Right hindlimb (tissue), 1 donor: ENCODE data around the gene FBXL7.

ENCODE experiments used
- DNase-seq: peaks from one replicate; pipeline ENCODE4 v3.0.0-alpha.2; 2018

The FBXL7 gene

GRCh38 chr5:15682122-15682521 is 182.1 kb downstream of the FBXL7 start:
- no peak for DNase-seq

GRCh38 chr5:15682566-15682965 is 182.6 kb downstream of the FBXL7 start:
- no peak for DNase-seq

DNA sequence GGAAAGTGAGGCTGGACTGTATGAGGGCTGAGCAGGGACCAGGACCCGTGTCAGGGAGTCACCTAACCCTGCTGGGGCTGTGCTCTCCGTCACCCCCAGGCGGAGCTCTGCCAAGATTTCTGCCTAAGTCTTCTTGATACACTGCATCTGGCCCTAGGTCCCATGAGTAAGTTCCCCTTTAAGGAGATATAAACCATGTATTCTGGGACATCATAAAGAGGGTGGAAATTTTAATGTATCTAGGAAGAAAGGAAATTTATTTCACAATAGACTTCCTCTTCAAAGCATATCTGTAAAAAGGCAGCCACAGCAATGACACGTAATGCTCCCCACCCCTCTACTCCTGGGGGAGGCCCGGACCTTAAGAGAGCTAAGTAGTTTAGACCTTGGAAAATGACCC is 183.4 kb downstream of the FBXL7 start:
- DNase-seq = no peak

DNA sequence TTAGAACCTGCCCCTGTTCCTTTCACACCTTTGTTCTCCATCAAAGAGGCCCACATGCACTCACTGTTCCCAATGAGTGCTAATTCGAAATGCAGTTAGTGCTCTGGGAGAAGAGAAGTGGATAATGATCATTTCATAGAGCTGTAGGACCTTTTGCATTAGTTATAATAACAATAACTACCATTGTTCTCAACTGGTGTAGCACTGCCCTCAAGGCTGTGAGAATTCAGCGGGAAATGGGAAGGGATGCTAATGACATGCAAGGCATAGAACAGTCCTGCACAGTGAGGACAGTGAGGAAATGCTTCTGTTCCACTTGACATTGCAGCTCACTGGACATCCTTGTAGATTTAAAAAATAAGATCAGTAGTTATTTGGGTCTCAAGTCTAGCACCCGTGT is 187.4 kb downstream of the FBXL7 start:
- DNase-seq = no peak

DNA sequence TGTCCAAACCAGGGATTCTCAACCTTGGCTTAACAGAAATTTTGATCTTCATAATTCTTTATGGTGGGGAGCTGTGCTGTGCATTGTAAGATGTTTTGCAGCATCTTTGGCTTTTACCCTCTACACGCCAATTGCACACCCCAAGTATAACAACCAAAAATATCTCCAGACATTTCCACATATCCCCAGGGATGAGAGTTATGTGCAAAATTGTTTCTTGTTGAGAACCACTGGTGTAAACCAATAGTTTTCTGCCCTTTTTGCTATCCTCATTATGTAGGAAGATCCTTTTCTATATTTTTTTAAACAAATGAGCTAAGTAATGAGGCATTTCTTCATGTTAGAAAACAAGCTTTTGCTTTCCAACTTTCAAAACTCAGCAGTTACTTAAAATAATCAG is 189.9 kb downstream of the FBXL7 start:
- no peak for DNase-seq

GRCh38 chr5:15690611-15691010 is 190.6 kb downstream of the FBXL7 start:
- no peak for DNase-seq

GRCh38 chr5:15691521-15691920 is 191.5 kb downstream of the FBXL7 start:
- DNase-seq = no peak

GRCh38 chr5:15692706-15693381 is 192.9 kb downstream of the FBXL7 start:
- DNase-seq = no peak

- DNase-seq = no peak
Measured at GRCh38 chr5:15693382-15693728, 193.4 kb downstream of the FBXL7 start.

DNA sequence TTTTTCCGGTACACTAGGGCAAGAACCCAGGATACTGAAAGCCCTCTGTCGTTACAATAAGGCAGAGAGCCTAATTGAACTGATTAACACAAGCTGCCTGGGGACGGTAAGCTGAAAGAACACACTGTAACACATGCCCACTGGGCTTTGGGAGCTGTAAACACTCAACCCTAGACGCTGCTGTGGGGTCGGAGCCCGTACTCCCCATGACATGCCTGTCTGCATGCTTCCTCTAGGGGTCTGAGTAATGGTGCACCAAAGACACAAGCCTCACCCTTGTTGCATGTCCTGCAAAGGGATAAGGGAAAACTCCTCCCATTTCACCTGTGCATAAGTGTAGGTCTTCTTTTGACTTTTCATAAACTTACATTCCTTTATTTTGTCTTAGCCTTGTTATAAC is 194.0 kb downstream of the FBXL7 start:
- no peak for DNase-seq

- no peak for DNase-seq
Measured at GRCh38 chr5:15694696-15695214, 194.8 kb downstream of the FBXL7 start.

DNA sequence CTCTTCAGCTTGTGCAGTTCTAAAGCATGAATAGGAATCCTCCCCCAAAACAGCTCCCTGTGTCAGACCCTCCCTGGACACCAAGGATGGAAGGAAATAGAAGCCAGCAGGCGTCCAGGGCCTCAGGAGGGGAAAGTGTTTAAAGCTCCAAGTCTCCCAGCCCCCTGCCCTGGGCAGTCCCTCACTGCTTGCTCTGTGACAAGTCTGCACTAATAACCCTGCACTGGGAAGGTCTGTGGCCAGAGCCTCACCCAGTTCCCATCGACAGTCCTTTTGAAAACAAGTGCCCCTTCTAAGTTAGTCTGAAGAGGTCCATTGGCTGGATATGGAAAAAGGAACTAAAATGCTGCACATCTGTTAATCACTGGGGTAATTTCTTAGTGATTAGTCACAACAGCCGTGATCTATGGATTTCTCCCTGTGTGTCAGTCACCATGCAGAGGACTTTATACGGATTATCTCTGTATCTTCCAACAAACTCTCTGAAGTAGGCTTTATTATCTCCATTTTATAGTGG is 195.3 kb downstream of the FBXL7 start:
- peak; percentile 41 for DNase-seq

DNA sequence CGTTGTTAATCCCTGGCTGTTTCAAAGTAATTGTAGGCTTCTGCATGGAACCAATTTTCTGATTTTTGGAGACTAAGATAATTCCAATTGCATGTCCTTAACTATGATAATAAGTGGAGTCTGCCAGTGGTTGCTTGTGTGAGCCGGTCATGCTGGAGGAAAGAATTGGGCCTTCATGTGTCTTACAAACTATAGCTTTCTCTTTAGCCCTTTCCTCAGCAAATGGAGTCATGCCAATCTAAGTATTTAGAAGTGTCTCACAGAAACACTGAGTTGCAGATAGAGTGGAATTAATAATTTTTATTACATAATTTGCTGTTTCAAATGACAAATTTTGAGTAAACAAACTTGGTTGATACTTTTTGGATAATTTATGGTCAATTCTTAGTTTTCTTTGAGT is 200.4 kb downstream of the FBXL7 start:
- DNase-seq = no peak

GRCh38 chr5:15702102-15702501 is 202.1 kb downstream of the FBXL7 start:
- no peak for DNase-seq

- no peak for DNase-seq
Measured at GRCh38 chr5:15703901-15704300, 203.9 kb downstream of the FBXL7 start.

- DNase-seq = no peak
Measured at GRCh38 chr5:15704397-15704947, 204.5 kb downstream of the FBXL7 start.

DNA sequence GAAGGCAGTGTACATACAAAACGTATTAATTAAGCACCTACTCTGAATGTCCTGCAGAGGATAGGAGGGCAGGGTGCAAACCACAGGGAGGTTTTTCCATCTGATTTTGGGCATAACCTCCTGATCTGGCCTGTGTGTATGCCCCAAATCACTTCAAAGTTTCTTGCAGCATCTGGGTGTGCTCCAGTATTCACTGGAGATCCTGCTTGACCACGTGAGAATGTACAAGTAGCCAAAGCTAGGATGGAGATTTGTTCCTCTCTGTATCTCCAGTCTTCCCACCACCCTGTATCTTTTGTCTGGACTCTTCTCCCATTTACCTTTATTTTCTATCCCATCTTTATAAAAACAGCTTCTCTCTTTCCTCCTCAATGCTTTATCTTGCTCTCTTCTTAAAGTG is 207.7 kb downstream of the FBXL7 start:
- DNase-seq = no peak

GRCh38 chr5:15711892-15712291 is 211.9 kb downstream of the FBXL7 start:
- no peak for DNase-seq

- DNase-seq = no peak
Measured at GRCh38 chr5:15715535-15715934, 215.6 kb downstream of the FBXL7 start.

DNA sequence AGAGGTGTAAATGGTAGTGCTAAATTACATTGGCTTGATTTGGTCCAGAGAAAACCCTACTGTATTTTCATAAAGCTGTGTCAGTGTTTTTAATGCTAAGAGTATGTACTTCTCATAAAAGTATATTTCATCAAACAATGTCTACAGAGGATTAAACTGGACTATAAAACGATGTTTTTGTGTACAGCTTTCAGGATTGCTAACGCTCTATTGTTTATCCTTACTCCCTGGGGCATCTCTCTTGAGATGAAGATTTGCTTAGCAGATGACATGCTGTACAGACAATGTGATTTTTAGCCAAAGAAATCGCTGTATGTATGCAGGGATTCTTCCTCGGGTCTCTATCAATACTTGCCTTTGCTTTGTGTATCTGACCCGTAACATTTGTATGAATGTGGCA is 216.0 kb downstream of the FBXL7 start:
- DNase-seq = no peak

DNA sequence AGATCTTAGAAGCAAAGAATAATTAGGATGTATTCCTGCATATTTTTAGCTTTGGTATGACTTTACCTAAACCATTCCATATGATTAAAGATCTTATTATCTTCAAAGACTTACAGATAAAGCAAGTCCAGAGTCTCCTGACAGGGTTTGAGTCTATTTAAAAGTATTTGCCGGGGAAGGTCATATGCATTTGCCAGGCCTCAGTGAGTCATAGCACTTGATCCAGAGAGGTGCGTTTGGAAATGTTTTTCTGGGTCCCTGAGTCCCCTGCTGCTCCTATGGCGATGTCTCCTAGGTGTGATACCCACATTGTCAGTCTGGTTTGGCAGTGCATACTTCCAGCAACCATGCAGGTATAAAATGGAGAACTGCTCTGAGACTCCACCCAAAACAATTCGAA is 217.0 kb downstream of the FBXL7 start:
- DNase-seq = no peak

DNA sequence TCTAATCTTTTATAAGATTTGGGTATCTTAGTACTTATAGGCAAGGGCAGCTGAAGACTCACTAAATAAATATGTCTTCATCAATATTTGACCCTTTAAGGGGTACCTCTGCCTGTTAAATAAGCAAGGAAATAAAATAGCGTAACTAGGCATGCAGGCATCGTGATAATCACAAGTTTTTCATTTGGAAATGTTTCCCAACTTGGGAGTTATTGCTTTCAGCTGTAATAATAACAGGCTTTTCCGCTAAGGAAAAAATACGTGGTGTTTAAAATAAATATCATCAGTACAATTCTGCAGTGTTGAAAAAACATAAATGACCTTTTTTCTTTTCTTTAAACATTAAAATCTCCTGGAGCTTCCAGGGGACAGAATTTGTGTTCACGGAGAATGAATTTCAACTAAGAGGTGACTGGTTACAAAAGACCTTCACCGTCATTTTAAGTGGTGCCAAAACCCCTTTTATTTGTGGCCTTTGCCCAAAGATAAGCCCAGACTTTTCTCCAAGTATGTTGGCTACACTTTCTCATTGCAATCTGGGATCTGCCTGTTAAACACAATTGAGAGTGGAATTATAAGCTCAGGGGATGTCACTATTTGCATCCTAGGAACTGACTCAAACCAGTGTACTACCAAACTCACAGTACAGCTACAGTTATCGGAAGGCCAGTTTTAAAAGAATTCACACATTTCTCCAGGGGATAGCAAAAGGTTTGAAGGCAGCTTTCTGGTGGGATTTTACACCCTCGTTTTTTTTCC is 218.6 kb downstream of the FBXL7 start:
- DNase-seq = no peak

GRCh38 chr5:15719784-15720183 is 219.8 kb downstream of the FBXL7 start:
- DNase-seq = no peak

DNA sequence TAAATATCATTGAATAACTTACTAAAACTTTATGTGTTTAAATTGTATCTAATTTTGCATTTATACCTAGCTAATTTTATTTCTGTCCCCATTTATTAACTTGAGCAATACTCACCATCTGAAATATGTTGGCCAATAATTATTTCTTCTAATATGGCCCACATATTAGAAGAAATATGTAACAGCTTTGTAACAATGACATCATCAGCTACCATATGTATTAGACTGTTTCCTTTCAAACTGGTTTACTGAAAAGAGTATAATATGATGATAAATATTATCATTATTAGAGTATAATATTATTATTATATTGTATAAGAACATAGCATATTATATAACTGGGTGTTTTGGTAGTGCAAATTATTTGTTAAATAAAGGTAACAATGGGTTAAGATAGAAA is 220.5 kb downstream of the FBXL7 start:
- no peak for DNase-seq
